PC-3 (cell line): ENCODE results near the gene LAYN. TPM values are rescaled to one million over a fixed set of nuclear protein-coding genes. Genes with fewer than 3 reads are reported as not detected.
A peak's percentile ranks its signal among the peaks of the same experiment; 100 is the strongest.

ENCODE experiments used
- ATAC-seq: fragments of 200-7000 bp; cut with Tn5 transposase; 2 replicates; pipeline ENCODE4 v1.9.1; 2020; ENCODE audit warnings: mild to moderate bottlenecking, moderate library complexity
- Bru-seq: library from RNA; stranded (reverse); fragments of 400-500 nt; gene quantifications from one replicate; lab custom pipeline; 2021; lab: Mats Ljungman, UMichigan
- BruChase-seq, 2 experiments: library from RNA; stranded (reverse); fragments of 400-500 nt; gene quantifications; one replicate each; lab custom pipeline; 2021; lab: Mats Ljungman, UMichigan
- BruUV-seq: library from RNA; stranded (reverse); fragments of 400-500 nt; replicated peaks from 2 replicates; lab custom pipeline; 2021; lab: Mats Ljungman, UMichigan
- CTCF ChIA-PET: fragments of 300-600 bp; sonication (Branson Sonifier 250); formaldehyde crosslinking; loops from one replicate; lab custom pipeline; 2022; ENCODE audit warnings: antibody characterized with exemption; lab: Charles Lee
- POLR2A ChIA-PET: fragments of 300-600 bp; sonication (Branson Sonifier 250); formaldehyde crosslinking; loops from one replicate; lab custom pipeline; 2022; ENCODE audit warnings: antibody characterized with exemption; ENCODE audit not compliant: unreplicated experiment; lab: Charles Lee
- DNase-seq: peaks from one replicate; pipeline ENCODE4 v3.0.0-alpha.2; 2015
- H2AFZ ChIP-seq: fragments of 300-600 bp; sonication (generic); 2 replicates; pipeline ENCODE4 v1.6.0; 2016; ENCODE audit warnings: antibody characterized with exemption, low read length
- H3F3A ChIP-seq: fragments of 300-600 bp; sonication (generic); one replicate; pipeline ENCODE4 v1.6.0; 2017; ENCODE audit warnings: antibody characterized with exemption, low read length, control low read depth, mild to moderate bottlenecking; ENCODE audit not compliant: unreplicated experiment
- H3K27ac ChIP-seq: fragments of 300-600 bp; sonication (generic); 2 replicates; pipeline ENCODE4 v1.5.1; 2016; ENCODE audit warnings: mild to moderate bottlenecking, low read length
- H3K27me3 ChIP-seq: fragments of 300-600 bp; sonication (generic); 2 replicates; pipeline ENCODE4 v1.6.1; 2016; ENCODE audit warnings: low read length, mixed read lengths
- H3K36me3 ChIP-seq: fragments of 300-600 bp; sonication (generic); 2 replicates; pipeline ENCODE4 v1.6.1; 2016; ENCODE audit warnings: low read depth, mixed run types, low read length, mixed read lengths
- H3K4me1 ChIP-seq: fragments of 300-600 bp; sonication (generic); 2 replicates; pipeline ENCODE4 v1.5.1; 2016; ENCODE audit warnings: low read length; ENCODE audit not compliant: insufficient read depth
- H3K4me2 ChIP-seq: fragments of 300-600 bp; sonication (generic); 2 replicates; pipeline ENCODE4 v1.6.0; 2016; ENCODE audit warnings: low read length
- H3K4me3 ChIP-seq: fragments of 300-600 bp; sonication (generic); 2 replicates; pipeline ENCODE4 v1.5.1; 2016; ENCODE audit warnings: mild to moderate bottlenecking, low read length, mixed read lengths
- H3K79me2 ChIP-seq: fragments of 300-600 bp; sonication (generic); 2 replicates; pipeline ENCODE4 v1.6.1; 2017; ENCODE audit warnings: low read length, mixed read lengths
- H3K9ac ChIP-seq: fragments of 300-600 bp; sonication (generic); 2 replicates; pipeline ENCODE4 v1.6.0; 2016; ENCODE audit warnings: mild to moderate bottlenecking, low read length
- H3K9me2 ChIP-seq: fragments of 300-600 bp; sonication (generic); replicated peaks from 2 replicates; pipeline ENCODE4 v1.6.1; 2016; ENCODE audit warnings: mixed run types, low read length, mixed read lengths
- H3K9me3 ChIP-seq: fragments of 300-600 bp; sonication (generic); 2 replicates; pipeline ENCODE4 v1.6.1; 2016; ENCODE audit warnings: low read length, mixed read lengths
- H4K20me1 ChIP-seq: fragments of 300-600 bp; sonication (generic); 2 replicates; pipeline ENCODE4 v1.6.1; 2016; ENCODE audit warnings: low read length, mixed read lengths
- EZH2 ChIP-seq: fragments of 300-600 bp; sonication (generic); IDR thresholded peaks from one replicate; pipeline ENCODE4 v1.6.1; 2017; ENCODE audit warnings: antibody characterized with exemption, mild to moderate bottlenecking, low read length; ENCODE audit not compliant: unreplicated experiment
- EZH2phosphoT487 ChIP-seq: fragments of 300-600 bp; sonication (generic); IDR thresholded peaks from 2 replicates; pipeline ENCODE4 v1.6.1; 2018; ENCODE audit warnings: mild to moderate bottlenecking, antibody characterized with exemption, low read length, borderline replicate concordance
- intact Hi-C: fragments of 100-400 bp; cut with micrococcal nuclease; formaldehyde crosslinking; loops from 2 replicates; pipeline ENCODE4 v1.9.0; 2023
- long read RNA-seq: library from polyadenylated mRNA; unstranded; transcript quantifications from one replicate; pipeline ENCODE4 v2.0.0, GENCODE V29; 2021; ENCODE audit not compliant: unreplicated experiment
- total RNA-seq: library from RNA; depleted of rRNA; stranded (reverse); fragments of >200 nt; gene quantifications from 2 replicates; pipeline ENCODE4 v1.2.3, GENCODE V29; 2014; rRNA removed
- TF ChIP-seq, protein P1 (sequence below): fragments of 300-600 bp; sonication (generic); conservative IDR thresholded peaks from 2 replicates; pipeline ENCODE4 v1.5.1; 2017; ENCODE audit warnings: antibody characterized with exemption, low read depth, mild to moderate bottlenecking, low read length

LAYN gene, protein sequence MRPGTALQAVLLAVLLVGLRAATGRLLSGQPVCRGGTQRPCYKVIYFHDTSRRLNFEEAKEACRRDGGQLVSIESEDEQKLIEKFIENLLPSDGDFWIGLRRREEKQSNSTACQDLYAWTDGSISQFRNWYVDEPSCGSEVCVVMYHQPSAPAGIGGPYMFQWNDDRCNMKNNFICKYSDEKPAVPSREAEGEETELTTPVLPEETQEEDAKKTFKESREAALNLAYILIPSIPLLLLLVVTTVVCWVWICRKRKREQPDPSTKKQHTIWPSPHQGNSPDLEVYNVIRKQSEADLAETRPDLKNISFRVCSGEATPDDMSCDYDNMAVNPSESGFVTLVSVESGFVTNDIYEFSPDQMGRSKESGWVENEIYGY
- total RNA-seq (0.47 TPM in 1 of 2 replicates, not detected in the other), Bru-seq, nascent RNA (percentile 27 among the genes with signal in this experiment), BruChase-seq, experiment 1, labeled RNA remaining after a 6-hour chase (percentile 21 among the genes with signal in this experiment), BruChase-seq, experiment 2, labeled RNA remaining after a 2-hour chase (percentile 20 among the genes with signal in this experiment)
- long read RNA-seq, partial matches to known transcripts = 1 of 1 reads
- long read RNA-seq, other reads (novel, unspliced or antisense) = 0 of 1 reads

DNA sequence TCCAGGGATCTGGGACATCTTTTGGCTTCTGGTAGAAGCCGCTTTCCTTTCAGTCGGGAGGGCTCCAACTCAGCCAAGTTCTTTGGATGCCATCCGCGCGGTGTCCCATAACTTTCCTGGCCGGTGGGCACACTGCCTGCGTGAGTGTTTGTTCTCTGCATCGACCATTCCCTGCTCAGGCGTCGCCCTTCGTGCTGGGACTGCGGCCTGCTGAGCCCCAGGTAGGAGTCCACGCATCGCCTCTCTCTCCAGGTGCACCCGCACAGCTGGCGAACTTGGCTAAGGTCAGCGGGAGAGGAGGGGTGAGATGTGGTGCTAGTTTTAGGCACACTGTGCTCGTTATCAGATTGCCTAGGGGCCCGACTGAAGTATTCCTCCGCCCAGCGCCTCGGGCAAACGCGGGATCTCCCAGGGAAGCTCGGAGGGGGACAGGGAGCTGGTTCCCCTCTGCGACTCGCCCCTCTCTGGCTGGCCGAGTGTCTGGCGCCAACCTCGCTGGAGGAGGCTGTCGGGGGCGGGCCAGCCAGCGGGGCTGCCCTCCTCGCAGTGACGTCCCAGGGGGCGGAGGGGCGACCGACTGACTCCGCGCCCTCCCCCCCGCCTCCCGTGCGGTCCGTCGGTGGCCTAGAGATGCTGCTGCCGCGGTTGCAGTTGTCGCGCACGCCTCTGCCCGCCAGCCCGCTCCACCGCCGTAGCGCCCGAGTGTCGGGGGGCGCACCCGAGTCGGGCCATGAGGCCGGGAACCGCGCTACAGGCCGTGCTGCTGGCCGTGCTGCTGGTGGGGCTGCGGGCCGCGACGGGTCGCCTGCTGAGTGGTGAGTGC, at the start of gene LAYN:
Gene LAYN, plus strand, starts transcription at position 607 of the 823 bp plus-strand sequence. Its CDS starts 124 bp downstream, at position 731.
- H3K9ac ChIP-seq = no peak within 1 kb of the TSS
- no peaks in the 10 kb centered on the region for H3K79me2 ChIP-seq
- H3K4me3 ChIP-seq = no peak within 1 kb of the TSS
- H3K4me2 ChIP-seq = 0 out of 2 replicates have a peak within 1 kb of the TSS, but pooled peaks have one; percentile 27
- TF ChIP-seq, protein P1, sequence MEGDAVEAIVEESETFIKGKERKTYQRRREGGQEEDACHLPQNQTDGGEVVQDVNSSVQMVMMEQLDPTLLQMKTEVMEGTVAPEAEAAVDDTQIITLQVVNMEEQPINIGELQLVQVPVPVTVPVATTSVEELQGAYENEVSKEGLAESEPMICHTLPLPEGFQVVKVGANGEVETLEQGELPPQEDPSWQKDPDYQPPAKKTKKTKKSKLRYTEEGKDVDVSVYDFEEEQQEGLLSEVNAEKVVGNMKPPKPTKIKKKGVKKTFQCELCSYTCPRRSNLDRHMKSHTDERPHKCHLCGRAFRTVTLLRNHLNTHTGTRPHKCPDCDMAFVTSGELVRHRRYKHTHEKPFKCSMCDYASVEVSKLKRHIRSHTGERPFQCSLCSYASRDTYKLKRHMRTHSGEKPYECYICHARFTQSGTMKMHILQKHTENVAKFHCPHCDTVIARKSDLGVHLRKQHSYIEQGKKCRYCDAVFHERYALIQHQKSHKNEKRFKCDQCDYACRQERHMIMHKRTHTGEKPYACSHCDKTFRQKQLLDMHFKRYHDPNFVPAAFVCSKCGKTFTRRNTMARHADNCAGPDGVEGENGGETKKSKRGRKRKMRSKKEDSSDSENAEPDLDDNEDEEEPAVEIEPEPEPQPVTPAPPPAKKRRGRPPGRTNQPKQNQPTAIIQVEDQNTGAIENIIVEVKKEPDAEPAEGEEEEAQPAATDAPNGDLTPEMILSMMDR = no peak
- TF ChIP-seq EZH2phosphoT487 (no peak), EZH2 (no peak)
- H3K27ac ChIP-seq = no peak within 1 kb of the TSS
- CTCF ChIA-PET = no interaction called here
- DNase-seq = no peak
- no peaks in the 10 kb centered on the region for H4K20me1 ChIP-seq
- no peak for ATAC-seq
- H3K9me2 ChIP-seq = no peaks in the 10 kb centered on the region
- H3K36me3 ChIP-seq = no peaks in the 10 kb centered on the region
- H2AFZ ChIP-seq = 0 out of 2 replicates have a peak within 1 kb of the TSS, but pooled peaks have one; percentile 3
- peaks cover 31% of the 10 kb centered on the region for H3K4me1 ChIP-seq
- no TSS peak for BruUV-seq
- no peaks in the 10 kb centered on the region for H3K27me3 ChIP-seq
- no peaks in the 10 kb centered on the region for H3K9me3 ChIP-seq
- H3F3A ChIP-seq = no peaks in the 10 kb centered on the region
- POLR2A ChIA-PET = no interaction called here
- intact Hi-C loops = no loop called here

DNA sequence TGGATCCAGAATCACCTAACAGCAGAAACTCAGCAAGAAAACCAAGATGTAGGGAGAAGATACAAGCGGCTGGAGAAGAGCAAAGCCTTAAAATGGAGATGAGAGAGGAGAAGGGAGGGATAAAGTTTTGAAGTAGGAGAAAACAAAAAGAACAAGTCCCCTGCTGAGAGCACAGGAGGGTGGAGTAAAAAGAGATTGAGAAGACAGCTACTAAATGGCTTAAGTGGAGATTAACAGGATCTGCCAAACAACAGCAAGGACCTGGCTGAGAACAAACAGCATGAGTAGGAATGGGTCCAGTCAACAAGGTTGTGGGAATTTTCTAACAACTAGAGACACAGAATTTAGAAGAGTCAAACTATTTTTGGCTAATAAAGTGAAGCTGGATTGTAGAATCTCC, 46.5 kb upstream of the LAYN start:
- H4K20me1 ChIP-seq = no peaks in the 10 kb centered on the region
- no peaks in the 10 kb centered on the region for H3K4me1 ChIP-seq
- no peaks in the 10 kb centered on the region for H3K9me3 ChIP-seq
- H3K9me2 ChIP-seq = no peaks in the 10 kb centered on the region
- H3F3A ChIP-seq = no peaks in the 10 kb centered on the region
- no peaks in the 10 kb centered on the region for H3K79me2 ChIP-seq
- H3K27me3 ChIP-seq = no peaks in the 10 kb centered on the region
- H3K4me3 ChIP-seq = no peak overlapping the region
- intact Hi-C loops = no loop called here
- BruUV-seq = no TSS peak
- H3K27ac ChIP-seq = no peak overlapping the region
- ChIA-PET CTCF (interaction anchor here (0.6 kb wide), 1 partner anchor 55 kb away, joined by 7 read pairs; no protein-coding TSS in a partner anchor), POLR2A (no interaction called here)
- DNase-seq (no peak), ATAC-seq (no peak)
- no peaks in the 10 kb centered on the region for H3K36me3 ChIP-seq
- H3K4me2 ChIP-seq = no peak overlapping the region
- H3K9ac ChIP-seq = no peak overlapping the region
- no peak for TF ChIP-seq EZH2
- TF ChIP-seq, protein P1 = no peak
- no peak for TF ChIP-seq EZH2phosphoT487
- H2AFZ ChIP-seq = 0 out of 2 replicates have a peak overlapping the region, but pooled peaks have one; percentile 16
